ENCODE data around the gene SCN1B. TPM values are rescaled to one million over a fixed set of nuclear protein-coding genes. Genes with fewer than 3 reads are reported as not detected.

SCN1B gene
- total RNA-seq, 1 donor from 2014 or later, result 4.8 TPM

- DNase-seq (ENCODE audit: low spot score), result no peak
Observed at GRCh38 chr19:35053667-35054293, 23.5 kb downstream of the SCN1B start.

- no peak for DNase-seq (ENCODE audit: low spot score)
Observed at GRCh38 chr19:35054626-35055025, 24.4 kb downstream of the SCN1B start.

GRCh38 chr19:35055715-35056179 is 25.5 kb downstream of the SCN1B start:
- no peak for DNase-seq (ENCODE audit: low spot score)

GRCh38 chr19:35056513-35057063 is 26.3 kb downstream of the SCN1B start:
- DNase-seq (ENCODE audit: low spot score), result no peak

- DNase-seq (ENCODE audit: low spot score), result no peak
Observed at GRCh38 chr19:35058370-35058769, 28.1 kb downstream of the SCN1B start.

GRCh38 chr19:35059006-35059798 is 28.9 kb downstream of the SCN1B start:
- DNase-seq (ENCODE audit: low spot score), result no peak

GRCh38 chr19:35059799-35060091 is 29.5 kb downstream of the SCN1B start:
- no peak for DNase-seq (ENCODE audit: low spot score)

GRCh38 chr19:35060160-35060855 is 30.0 kb downstream of the SCN1B start:
- no peak for DNase-seq (ENCODE audit: low spot score)

- DNase-seq (ENCODE audit: low spot score), result no peak
Observed at GRCh38 chr19:35061583-35062373, 31.5 kb downstream of the SCN1B start.

- no peak for DNase-seq (ENCODE audit: low spot score)
Observed at GRCh38 chr19:35062942-35063341, 32.7 kb downstream of the SCN1B start.

- DNase-seq (ENCODE audit: low spot score), result no peak
Observed at GRCh38 chr19:35063940-35064818, 33.9 kb downstream of the SCN1B start.

- DNase-seq (ENCODE audit: low spot score), result no peak
Observed at GRCh38 chr19:35065574-35065973, 35.3 kb downstream of the SCN1B start.

- DNase-seq (ENCODE audit: low spot score), result no peak
Observed at GRCh38 chr19:35066121-35066520, 35.9 kb downstream of the SCN1B start.

GRCh38 chr19:35066691-35067563 is 36.7 kb downstream of the SCN1B start:
- peak; percentile 87 for DNase-seq (ENCODE audit: low spot score)

GRCh38 chr19:35068941-35069634 is 38.8 kb downstream of the SCN1B start:
- DNase-seq (ENCODE audit: low spot score), result no peak

GRCh38 chr19:35069696-35070095 is 39.4 kb downstream of the SCN1B start:
- no peak for DNase-seq (ENCODE audit: low spot score)

GRCh38 chr19:35070471-35070870 is 40.2 kb downstream of the SCN1B start:
- no peak for DNase-seq (ENCODE audit: low spot score)

- DNase-seq (ENCODE audit: low spot score), result no peak
Observed at GRCh38 chr19:35073516-35073915, 43.2 kb downstream of the SCN1B start.

- no peak for DNase-seq (ENCODE audit: low spot score)
Observed at GRCh38 chr19:35073941-35074340, 43.7 kb downstream of the SCN1B start.
